H1 (cell line): Measurements from ENCODE around the gene LYPD6B. TPM values are rescaled to one million over a fixed set of nuclear protein-coding genes. Genes with fewer than 3 reads are reported as not detected.

Experiments
- CTCF ChIA-PET: fragments of 300-600 bp; sonication (Branson Sonifier 250); formaldehyde crosslinking; loops from one replicate; lab custom pipeline; 2021; ENCODE audit not compliant: partially characterized antibody; lab: Charles Lee
- POLR2A ChIA-PET: fragments of 300-600 bp; sonication (Branson Sonifier 250); formaldehyde crosslinking; loops from one replicate; lab custom pipeline; 2021; ENCODE audit warnings: inconsistent platforms; ENCODE audit not compliant: partially characterized antibody; lab: Charles Lee
- DNase-seq, 2 experiments: peaks; one replicate each; pipeline versions ENCODE4 v3.0.0 to v3.0.0-alpha.2; 2010 to 2022; ENCODE audit warnings: low spot score in 2 of 2, low read depth in 1 of 2, mixed read lengths in 1 of 2
- FAIRE-seq: peaks from 2 replicates; lab custom pipeline; 2011; peaks lifted over from hg19 to GRCh38; lab: Jason Lieb, UNC
- H2AFZ ChIP-seq: 2 replicates; pipeline ENCODE4 v1.8.1; 2012; ENCODE audit warnings: low read length, inconsistent platforms
- H2AK5ac ChIP-seq: 2 replicates; pipeline ENCODE4 v1.6.1; 2013; ENCODE audit warnings: low read depth, low read length
- H2BK120ac ChIP-seq: replicated peaks from 2 replicates; pipeline ENCODE3; 2013; ENCODE audit warnings: low read depth, low read length, inconsistent platforms
- H2BK12ac ChIP-seq: 2 replicates; pipeline ENCODE4 v1.6.1; 2013; ENCODE audit warnings: low read depth, low read length
- H2BK15ac ChIP-seq: 2 replicates; pipeline ENCODE4 v1.6.1; 2013; ENCODE audit warnings: low read length
- H2BK20ac ChIP-seq: 2 replicates; pipeline ENCODE4 v1.6.1; 2013; ENCODE audit warnings: low read length
- H2BK5ac ChIP-seq: 2 replicates; pipeline ENCODE4 v1.6.1; 2013; ENCODE audit warnings: low read depth, low read length
- H3K14ac ChIP-seq: 2 replicates; pipeline ENCODE4 v1.6.1; 2013; ENCODE audit warnings: inconsistent platforms; ENCODE audit not compliant: insufficient read length
- H3K18ac ChIP-seq: 2 replicates; pipeline ENCODE4 v1.6.1; 2013; ENCODE audit warnings: low read length; ENCODE audit errors: extremely low read depth
- H3K23ac ChIP-seq: 2 replicates; pipeline ENCODE4 v1.6.1; 2013; ENCODE audit warnings: inconsistent platforms; ENCODE audit not compliant: insufficient read length
- H3K23me2 ChIP-seq: 2 replicates; pipeline ENCODE4 v1.6.1; 2013; ENCODE audit warnings: low read depth, low read length
- H3K27ac ChIP-seq: 2 replicates; pipeline ENCODE4 v1.6.1; 2011; ENCODE audit warnings: low read depth, low read length, inconsistent platforms
- H3K27me3 ChIP-seq, 4 experiments: replicated peaks in 1 of 4; 1 replicate in 1 of 4; 2 replicates in 3 of 4; pipeline versions ENCODE4 v1.6.1 to v1.8.1; 2011 to 2013; ENCODE audit warnings: low read length in 3 of 4, mild to moderate bottlenecking in 3 of 4, inconsistent platforms in 2 of 4, mixed read lengths in 2 of 4, moderate library complexity in 1 of 4; ENCODE audit not compliant: control insufficient read depth in 3 of 4, insufficient read depth in 3 of 4; ENCODE audit errors: extremely low read depth in 1 of 4
- H3K36me3 ChIP-seq, 4 experiments: 2 replicates each; pipeline versions ENCODE4 v1.6.1 to v1.8.1; 2011 to 2013; ENCODE audit warnings: mild to moderate bottlenecking in 4 of 4, low read length in 3 of 4, moderate library complexity in 2 of 4, control low read depth in 1 of 4, inconsistent platforms in 1 of 4; ENCODE audit not compliant: insufficient read depth in 4 of 4, control insufficient read depth in 2 of 4
- H3K4ac ChIP-seq: replicated peaks from 2 replicates; pipeline ENCODE3; 2013; ENCODE audit warnings: low read length, low read depth, mixed read lengths, inconsistent platforms; ENCODE audit not compliant: insufficient read length
- H3K4me1 ChIP-seq, 4 experiments: replicated peaks in 1 of 4; 1 replicate in 1 of 4; 2 replicates in 3 of 4; pipeline versions ENCODE4 v1.6.1 to v1.8.1; 2011 to 2013; ENCODE audit warnings: low read length in 3 of 4, inconsistent platforms in 2 of 4, mixed read lengths in 1 of 4; ENCODE audit not compliant: insufficient read depth in 4 of 4, control insufficient read depth in 3 of 4
- H3K4me2 ChIP-seq, 2 experiments: 2 replicates each; pipeline versions ENCODE4 v1.6.1 to v1.8.1; 2011 to 2013; ENCODE audit warnings: low read depth in 2 of 2, low read length in 2 of 2, control low read depth in 1 of 2, inconsistent platforms in 1 of 2, mild to moderate bottlenecking in 1 of 2; ENCODE audit not compliant: insufficient read depth in 1 of 2
- H3K4me3 ChIP-seq, 4 experiments: fragments of 200-600, 300-600 bp in 1 of 4; sonication (generic), shearing (Covaris generic), sonication (Bioruptor Twin) in 1 of 4; 2 replicates each; pipeline versions ENCODE4 v1.5.1 to v1.8.1; 2011 to 2016; ENCODE audit warnings: low read length in 4 of 4, low read depth in 3 of 4, control low read depth in 2 of 4, inconsistent platforms in 2 of 4, mild to moderate bottlenecking in 2 of 4, mixed read lengths in 1 of 4, moderate library complexity in 1 of 4; ENCODE audit not compliant: insufficient read depth in 2 of 4; ENCODE audit errors: extremely low read depth in 1 of 4
- H3K56ac ChIP-seq: replicated peaks from 2 replicates; pipeline ENCODE3; 2013; ENCODE audit warnings: low read depth, mild to moderate bottlenecking, mixed read lengths, low read length, inconsistent platforms; ENCODE audit not compliant: insufficient read length
- H3K79me1 ChIP-seq: 2 replicates; pipeline ENCODE4 v1.6.1; 2013; ENCODE audit warnings: low read depth, low read length, control low read depth
- H3K79me2 ChIP-seq, 2 experiments: 2 replicates each; pipeline versions ENCODE4 v1.6.1 to v1.8.1; 2012 to 2013; ENCODE audit warnings: low read length in 2 of 2, mild to moderate bottlenecking in 2 of 2, inconsistent platforms in 1 of 2; ENCODE audit not compliant: insufficient read depth in 2 of 2, control insufficient read depth in 1 of 2
- H3K9ac ChIP-seq, 4 experiments: replicated peaks in 1 of 4; 1 replicate in 1 of 4; 2 replicates in 3 of 4; pipeline versions ENCODE4 v1.6.1 to v1.8.1; 2011 to 2013; ENCODE audit warnings: low read depth in 3 of 4, low read length in 3 of 4, control low read depth in 2 of 4, mild to moderate bottlenecking in 2 of 4, moderate library complexity in 2 of 4, inconsistent platforms in 1 of 4; ENCODE audit errors: extremely low read depth in 1 of 4
- H3K9me3 ChIP-seq, 2 experiments: 2 replicates each; pipeline versions ENCODE4 v1.6.1 to v1.8.1; 2012 to 2013; ENCODE audit warnings: mild to moderate bottlenecking in 2 of 2, moderate library complexity in 2 of 2, control low read depth in 1 of 2, inconsistent platforms in 1 of 2, low read depth in 1 of 2, low read length in 1 of 2, mixed read lengths in 1 of 2; ENCODE audit not compliant: insufficient read depth in 2 of 2
- H4K20me1 ChIP-seq, 2 experiments: replicated peaks in 1 of 2; 2 replicates each; pipeline versions ENCODE3 to v1.8.1; 2011 to 2013; ENCODE audit warnings: inconsistent platforms in 2 of 2, low read length in 2 of 2, mild to moderate bottlenecking in 1 of 2; ENCODE audit not compliant: insufficient read depth in 2 of 2, control insufficient read depth in 1 of 2
- H4K5ac ChIP-seq: 2 replicates; pipeline ENCODE4 v1.6.1; 2013; ENCODE audit warnings: low read length, low read depth, mixed read lengths, inconsistent platforms; ENCODE audit not compliant: insufficient read length
- H4K8ac ChIP-seq: 2 replicates; pipeline ENCODE4 v1.8.0; 2013; ENCODE audit warnings: mild to moderate bottlenecking, moderate library complexity, low read length, inconsistent platforms; ENCODE audit not compliant: insufficient read depth; ENCODE audit errors: extremely low read depth
- H4K91ac ChIP-seq: replicated peaks from 2 replicates; pipeline ENCODE3; 2013; ENCODE audit warnings: low read length, mixed read lengths, inconsistent platforms; ENCODE audit not compliant: insufficient read length
- ATF2 ChIP-seq: IDR thresholded peaks from 2 replicates; pipeline ENCODE4 v1.6.1; 2012; ENCODE audit warnings: low read length, inconsistent platforms
- EP300 ChIP-seq, 2 experiments: IDR thresholded peaks; 1 replicate in 1 of 2; 2 replicates in 1 of 2; pipeline ENCODE4 v1.6.1; 2011 to 2012; ENCODE audit warnings: low read depth in 2 of 2, low read length in 2 of 2, mild to moderate bottlenecking in 2 of 2, borderline replicate concordance in 1 of 2, inconsistent platforms in 1 of 2, moderate library complexity in 1 of 2
- HDAC6 ChIP-seq: IDR thresholded peaks from one replicate; pipeline ENCODE4 v1.7.1; 2012; ENCODE audit warnings: low read depth, mild to moderate bottlenecking, inconsistent platforms, low read length, moderate library complexity
- KDM4A ChIP-seq: IDR thresholded peaks from one replicate; pipeline ENCODE4 v1.7.1; 2012; ENCODE audit warnings: low read depth, mild to moderate bottlenecking, moderate library complexity, low read length, inconsistent platforms; ENCODE audit not compliant: severe bottlenecking
- MAFK ChIP-seq: IDR thresholded peaks from 2 replicates; pipeline ENCODE4 v1.6.1; 2012; ENCODE audit warnings: low read depth, mild to moderate bottlenecking, improper control_type of control experiment, low read length
- POU5F1 ChIP-seq: IDR thresholded peaks from 2 replicates; pipeline ENCODE4 v1.6.1; 2011; ENCODE audit warnings: low read depth, mild to moderate bottlenecking, low read length, moderate library complexity
- RBBP5 ChIP-seq: IDR thresholded peaks from 2 replicates; pipeline ENCODE4 v1.7.1; 2012; ENCODE audit warnings: low read depth, mild to moderate bottlenecking, inconsistent platforms, low read length, moderate library complexity, borderline replicate concordance
- SIN3A ChIP-seq, 2 experiments: IDR thresholded peaks in 1 of 2; conservative IDR thresholded peaks in 1 of 2; 2 replicates each; pipeline ENCODE4 v1.6.1; 2011 to 2012; ENCODE audit warnings: low read length in 2 of 2, improper control_type of control experiment in 1 of 2, low read depth in 1 of 2, mild to moderate bottlenecking in 1 of 2
- SIRT6 ChIP-seq: IDR thresholded peaks from one replicate; pipeline ENCODE4 v1.7.1; 2012; ENCODE audit warnings: low read length, inconsistent platforms
- SRF ChIP-seq: IDR thresholded peaks from 2 replicates; pipeline ENCODE4 v1.6.1; 2011; ENCODE audit warnings: mild to moderate bottlenecking, low read depth, low read length, moderate library complexity
- SUZ12 ChIP-seq: fragments of 200-600 bp; sonication (generic); IDR thresholded peaks from 2 replicates; pipeline ENCODE4 v1.6.1; 2012; ENCODE audit warnings: mild to moderate bottlenecking, inconsistent platforms, low read length, moderate library complexity, mixed read lengths
- WGBS, 2 experiments: shearing (Covaris generic) in 1 of 2; methylation state at CpG; one replicate each; pipeline versions ENCODE4 v1.1.6 to v1.1.7; 2013 to 2015; ENCODE audit warnings: low lambda C conversion rate in 2 of 2, mixed read lengths in 2 of 2, inconsistent platforms in 1 of 2, low coverage in 1 of 2, missing lambda C conversion rate in 1 of 2; ENCODE audit not compliant: insufficient replicate concordance in 2 of 2, insufficient coverage in 1 of 2, insufficient read length in 1 of 2; ENCODE audit errors: extremely low coverage in 1 of 2, missing lambda C conversion rate in 1 of 2; 5-methylcytosine and 5-hydroxymethylcytosine counted together
- polyA plus RNA-seq, 7 experiments: library from polyadenylated mRNA; depleted of rRNA in 3 of 7; stranded (reverse) in 5 of 7; unstranded in 2 of 7; fragments of >200 nt in 5 of 7; fragments of 200-250 nt in 2 of 7; gene quantifications; 1 replicate in 5 of 7; 2 replicates in 1 of 7; 4 replicates in 1 of 7; pipeline versions ENCODE4 v1.2.1 to v1.2.3, GENCODE V29; 2011 to 2013; ENCODE audit warnings: missing spikeins in 2 of 7, mixed read lengths in 2 of 7
- total RNA-seq: library from RNA; stranded (reverse); fragmentation: NEBNext Ultra II Directional; extraction: Animal tissue kit (Norgen Biotek cat#: 25700); gene quantifications from 2 replicates; pipeline ENCODE4 v1.2.1, GENCODE V29; 2021

LYPD6B gene
- total and polyA plus RNA-seq, 2 of the 8 experiments (the other 6 are each of a cell fraction or from before 2014, with no cell fraction given): 2.2 to 3.5 TPM

GRCh38 chr2:149064365-149064841 lies 25.9 kb downstream of the LYPD6B start:
- H3K4me2 ChIP-seq: no peak overlapping the region
- no peak overlapping the region for H3K9ac ChIP-seq
- H3K79me1 ChIP-seq: no peaks in the 10 kb centered on the region
- POLR2A ChIA-PET: interaction anchor here (1.1 kb wide), 1 partner anchor 13 kb away, joined by 3 read pairs; no protein-coding TSS in a partner anchor
- H2BK15ac ChIP-seq: no peak overlapping the region
- H4K5ac ChIP-seq: no peak overlapping the region
- WGBS, 2 experiments: 83% methylated on average over 3 of the region's 3 CpGs; no CpG with 5 or more reads in 1 of the 2 experiments
- no peaks in the 10 kb centered on the region for H3K36me3 ChIP-seq
- peaks cover 0 to 2% (median 0%) of the 10 kb centered on the region in 4 experiments; a peak in 1 of 7 replicates for H3K4me1 ChIP-seq
- H3K23me2 ChIP-seq: no peaks in the 10 kb centered on the region; the same call in 1 of the 2 replicates
- no peak overlapping the region for H4K91ac ChIP-seq
- FAIRE-seq (no peak), DNase-seq (no peak)
- H4K20me1 ChIP-seq: no peaks in the 10 kb centered on the region
- H3K18ac ChIP-seq: no peak overlapping the region
- H3K4ac ChIP-seq: no peak overlapping the region
- no peak overlapping the region for H3K56ac ChIP-seq
- H2AK5ac ChIP-seq: no peak overlapping the region
- no peak overlapping the region for H3K4me3 ChIP-seq
- H3K79me2 ChIP-seq: no peaks in the 10 kb centered on the region
- no peak overlapping the region for H2BK5ac ChIP-seq
- H3K9me3 ChIP-seq: no peaks in the 10 kb centered on the region
- H2BK20ac ChIP-seq: no peak overlapping the region
- no peak overlapping the region for H2BK120ac ChIP-seq
- no peak overlapping the region for H2BK12ac ChIP-seq
- CTCF ChIA-PET: interaction anchor here (0.9 to 1.9 kb wide), 3 partner anchors 23 to 27 kb away, joined by 3 to 6 read pairs (median 4); partner anchors contain the start of gene LYPD6B
- H4K8ac ChIP-seq: no peak overlapping the region
- H3K14ac ChIP-seq: no peak overlapping the region
- no peak overlapping the region for H3K27ac ChIP-seq
- H2AFZ ChIP-seq: no peak overlapping the region
- H3K23ac ChIP-seq: no peak overlapping the region
- no peaks in the 10 kb centered on the region for H3K27me3 ChIP-seq
- no peak for TF ChIP-seq SRF
- no peak for TF ChIP-seq SIN3A (conservative IDR thresholded peaks at IDR 0.05 in 1 of 2, IDR thresholded peaks at IDR 0.05 in 1 of 2; ENCODE audit: low read depth in 1 of 2, low read length in 2 of 2)
- no peak for TF ChIP-seq RBBP5
- no peak for TF ChIP-seq EP300 (IDR thresholded peaks at IDR 0.05; ENCODE audit: borderline replicate concordance in 1 of 2, low read depth in 2 of 2, low read length in 2 of 2)
- no peak for TF ChIP-seq SIRT6
- no peak for TF ChIP-seq HDAC6
- no peak for TF ChIP-seq SUZ12
- TF ChIP-seq ATF2: no peak
- TF ChIP-seq MAFK: no peak
- TF ChIP-seq POU5F1: no peak
- TF ChIP-seq KDM4A: no peak
